Measurements from ENCODE around the gene FAM118A. TPM values are rescaled to one million over a fixed set of nuclear protein-coding genes. Genes with fewer than 3 reads are reported as not detected.

The FAM118A gene
- total and polyA plus RNA-seq, 12 donors, result 10.2 to 35.7 (median 16.3) TPM

DNA sequence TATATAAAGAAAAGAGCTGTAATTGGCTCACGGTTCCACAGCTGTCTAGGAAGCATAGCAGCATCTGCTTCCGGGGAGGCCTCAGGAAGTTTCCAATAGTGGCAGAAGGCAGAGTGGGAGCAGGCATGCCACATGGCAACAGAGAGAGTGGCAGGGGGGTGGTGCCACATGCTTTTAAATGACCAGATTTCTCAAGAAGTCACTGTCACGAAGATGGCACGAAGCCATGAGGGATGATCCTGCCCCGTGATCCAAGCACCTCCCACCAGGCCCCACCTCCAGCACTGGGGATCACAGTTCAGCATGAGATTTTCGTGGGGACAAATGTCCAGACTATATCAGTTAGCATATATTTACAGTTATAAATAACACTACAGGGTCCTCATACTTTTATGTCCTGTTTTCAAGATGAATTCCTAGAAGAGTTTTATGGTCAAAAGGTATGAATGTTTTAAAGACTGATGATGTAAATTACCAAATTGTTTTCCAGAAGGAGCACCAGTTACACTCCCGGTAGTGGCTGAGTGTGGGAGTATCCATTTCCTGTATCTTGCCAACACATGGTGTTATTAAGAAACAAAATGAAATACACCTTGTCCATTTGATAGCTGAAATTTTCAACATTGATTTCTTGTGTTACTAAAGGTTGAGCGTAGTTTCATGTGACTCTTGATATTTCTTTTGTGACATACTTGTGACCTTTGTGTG lies 19.2 kb downstream of the FAM118A start:
- H3K4me3 ChIP-seq, result no peak overlapping the region
- ATAC-seq, result peak in 2 of 8 donors; percentile 3 to 15
- DNase-seq, result no peak
- H3K27me3 ChIP-seq, result no peaks in the 10 kb centered on the region
- TF ChIP-seq, protein P1, sequence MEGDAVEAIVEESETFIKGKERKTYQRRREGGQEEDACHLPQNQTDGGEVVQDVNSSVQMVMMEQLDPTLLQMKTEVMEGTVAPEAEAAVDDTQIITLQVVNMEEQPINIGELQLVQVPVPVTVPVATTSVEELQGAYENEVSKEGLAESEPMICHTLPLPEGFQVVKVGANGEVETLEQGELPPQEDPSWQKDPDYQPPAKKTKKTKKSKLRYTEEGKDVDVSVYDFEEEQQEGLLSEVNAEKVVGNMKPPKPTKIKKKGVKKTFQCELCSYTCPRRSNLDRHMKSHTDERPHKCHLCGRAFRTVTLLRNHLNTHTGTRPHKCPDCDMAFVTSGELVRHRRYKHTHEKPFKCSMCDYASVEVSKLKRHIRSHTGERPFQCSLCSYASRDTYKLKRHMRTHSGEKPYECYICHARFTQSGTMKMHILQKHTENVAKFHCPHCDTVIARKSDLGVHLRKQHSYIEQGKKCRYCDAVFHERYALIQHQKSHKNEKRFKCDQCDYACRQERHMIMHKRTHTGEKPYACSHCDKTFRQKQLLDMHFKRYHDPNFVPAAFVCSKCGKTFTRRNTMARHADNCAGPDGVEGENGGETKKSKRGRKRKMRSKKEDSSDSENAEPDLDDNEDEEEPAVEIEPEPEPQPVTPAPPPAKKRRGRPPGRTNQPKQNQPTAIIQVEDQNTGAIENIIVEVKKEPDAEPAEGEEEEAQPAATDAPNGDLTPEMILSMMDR (IDR thresholded peaks at IDR 0.05), result no peak
- H3K4me1 ChIP-seq, result peaks cover 0 to 31% (median 14%) of the 10 kb centered on the region in 9 donors
- 46 to 47% methylated on average over 8 of the region's 8 CpGs for WGBS, 2 donors
- H3K27ac ChIP-seq, result peak overlapping the region in 9 of 10 donors; percentile 44 to 83 (median 61)
- no peaks in the 10 kb centered on the region for H3K9me3 ChIP-seq
- intact Hi-C loops (cut with DNase I), result loop anchor here in 3 of 10 donors (10.0 kb wide), 3 partner anchors 54 to 354 kb away; no protein-coding TSS in a partner anchor
- H3K36me3 ChIP-seq, result peaks cover 0 to 91% (median 8%) of the 10 kb centered on the region in 9 donors

DNA sequence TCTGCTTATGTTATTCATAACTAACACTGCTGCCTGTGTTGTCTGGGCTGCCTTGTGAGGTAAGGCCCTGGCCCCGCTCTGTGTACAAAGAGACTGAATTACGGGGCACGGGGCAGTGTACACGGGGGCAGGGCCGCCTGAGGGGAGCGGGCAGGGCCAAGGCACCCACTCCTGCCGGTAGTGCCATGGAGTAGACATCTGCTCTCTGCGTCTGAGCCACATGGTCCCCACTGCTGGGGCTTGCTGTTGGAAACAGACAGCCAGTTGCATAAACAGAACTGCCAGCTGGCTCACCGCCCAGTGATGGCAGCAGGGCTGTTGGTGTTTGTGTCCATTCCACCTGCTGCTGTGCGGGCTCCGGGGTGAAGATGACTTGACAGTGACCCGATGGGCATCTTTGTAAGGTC lies 19.8 kb downstream of the FAM118A start:
- peaks cover 0 to 91% (median 8%) of the 10 kb centered on the region in 9 donors for H3K36me3 ChIP-seq
- DNase-seq (peak; percentile 80 to 82), ATAC-seq (peak; percentile 64 to 93 (median 84))
- WGBS, 2 donors, result 38 to 56% methylated on average over 12 of the region's 12 CpGs
- peaks cover 0 to 36% (median 20%) of the 10 kb centered on the region in 9 donors for H3K4me1 ChIP-seq
- intact Hi-C loops (cut with DNase I), result loop anchor here in 3 of 10 donors (10.0 kb wide), 3 partner anchors 55 to 355 kb away; no protein-coding TSS in a partner anchor
- no peaks in the 10 kb centered on the region for H3K27me3 ChIP-seq
- no peak overlapping the region for H3K4me3 ChIP-seq
- TF ChIP-seq, protein P1 (IDR thresholded peaks at IDR 0.05), result no peak
- H3K27ac ChIP-seq, result peak overlapping the region in 9 of 10 donors; percentile 44 to 83 (median 61)
- H3K9me3 ChIP-seq, result no peaks in the 10 kb centered on the region

DNA sequence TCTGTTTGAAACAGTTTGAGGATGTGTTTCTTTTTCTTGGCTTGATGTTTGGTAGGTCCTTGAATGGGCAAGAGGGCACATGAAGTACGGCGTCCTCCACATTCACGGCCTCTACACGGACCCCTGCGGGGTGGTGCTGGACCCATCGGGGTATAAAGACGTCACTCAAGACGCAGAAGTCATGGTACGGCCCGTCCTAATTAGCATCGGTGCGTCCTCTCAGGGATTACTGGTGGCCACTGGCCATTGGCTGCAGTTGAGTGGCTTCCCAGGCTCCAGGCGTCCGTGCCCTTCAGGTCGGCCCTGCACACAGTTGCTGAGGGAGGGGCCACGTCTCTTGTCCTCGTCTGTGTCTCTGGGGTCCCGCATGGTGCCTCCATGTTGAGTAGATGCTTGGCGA lies 20.8 kb downstream of the FAM118A start:
- DNase-seq, result no peak
- Histone ChIP-seq H3K27me3 (no peaks in the 10 kb centered on the region), H3K9me3 (no peaks in the 10 kb centered on the region), H3K4me3 (no peak overlapping the region), H3K27ac (peak overlapping the region in 5 of 10 donors; percentile 24 to 64 (median 37)), H3K4me1 (peaks cover 0 to 44% (median 23%) of the 10 kb centered on the region in 9 donors), H3K36me3 (peaks cover 0 to 91% (median 8%) of the 10 kb centered on the region in 9 donors)
- ATAC-seq, result no peak
- intact Hi-C loops (cut with DNase I), result loop anchor here in 1 of 10 donors (10.0 kb wide), 1 partner anchor 56 kb away; no protein-coding TSS in a partner anchor
- 96% methylated on average over 19 of the region's 19 CpGs for WGBS, 2 donors
- TF ChIP-seq, protein P1 (IDR thresholded peaks at IDR 0.05), result no peak

DNA sequence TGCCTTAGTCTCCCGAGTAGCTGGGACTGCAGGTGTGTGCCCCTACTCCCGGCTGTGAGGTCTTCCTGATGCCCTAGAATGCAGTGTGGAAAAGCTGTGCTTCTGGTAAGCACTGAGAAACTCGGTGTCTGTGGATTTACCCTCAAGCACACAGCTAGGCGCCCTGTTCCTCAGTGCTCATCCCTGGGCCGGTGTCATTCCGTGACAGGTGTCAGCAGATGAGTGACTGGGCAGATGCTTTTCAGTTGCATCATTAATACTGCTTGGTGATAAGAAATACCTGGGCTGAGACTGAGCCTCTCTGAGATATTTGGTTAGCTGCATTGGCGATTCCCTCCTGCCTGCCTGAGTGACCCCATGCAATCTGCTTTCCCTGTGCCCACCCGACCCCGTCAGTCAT lies 21.8 kb downstream of the FAM118A start:
- H3K27me3 ChIP-seq, result no peaks in the 10 kb centered on the region
- H3K27ac ChIP-seq, result peak overlapping the region in 3 of 10 donors; percentile 37 to 64 (median 47)
- 90 to 94% methylated on average over 9 of the region's 9 CpGs for WGBS, 2 donors
- H3K9me3 ChIP-seq, result no peaks in the 10 kb centered on the region
- H3K4me3 ChIP-seq, result no peak overlapping the region
- TF ChIP-seq, protein P1 (IDR thresholded peaks at IDR 0.05), result no peak
- ATAC-seq (no peak), DNase-seq (no peak)
- peaks cover 3 to 53% (median 32%) of the 10 kb centered on the region in 9 donors for H3K4me1 ChIP-seq
- intact Hi-C loops (cut with DNase I), result loop anchor here in 1 of 10 donors (10.0 kb wide), 1 partner anchor 57 kb away; no protein-coding TSS in a partner anchor
- peaks cover 0 to 91% (median 4%) of the 10 kb centered on the region in 9 donors for H3K36me3 ChIP-seq

Measured in heart right ventricle (tissue), 16 donors.